ENCODE data around the gene RHOT1.
"Not testable (repeated sequence)": the region's sequence is repeated elsewhere in the genome, so short reads cannot be mapped to it uniquely, and the experiment has no call there.

DNA sequence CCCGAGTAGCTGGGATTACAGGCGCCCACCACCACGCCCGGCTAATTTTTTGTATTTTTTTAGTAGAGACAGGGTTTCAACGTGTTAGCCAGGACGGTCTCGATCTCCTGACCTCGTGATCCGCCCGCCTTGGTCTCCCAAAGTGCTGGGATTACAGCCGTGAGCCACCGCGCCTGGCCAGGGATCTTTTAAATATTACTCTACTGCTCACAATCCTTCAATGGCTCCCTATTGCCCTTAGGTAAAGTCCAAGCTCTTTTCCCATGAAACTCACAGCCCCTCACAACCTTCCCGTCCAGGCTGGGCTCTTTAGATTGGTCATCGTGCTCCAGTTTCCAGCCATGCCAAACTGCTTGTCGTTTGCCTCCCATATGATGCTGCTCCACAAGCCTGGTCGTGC lies 121.2 kb downstream of the RHOT1 start:
- TF ChIP-seq YY1 (IDR thresholded peaks at IDR 0.05; ENCODE audit: insufficient read depth, insufficient read length); SUZ12 (IDR thresholded peaks at IDR 0.05; ENCODE audit: extremely low read depth, insufficient read depth, insufficient read length); ZNF274 (IDR thresholded peaks at IDR 0.05; ENCODE audit: low read depth, low read length): not testable (repeated sequence)

Measured in NT2/D1 (cell line).